OCI-LY7 (cell line): Measurements from ENCODE around the gene OTOP3. TPM values are rescaled to one million over a fixed set of nuclear protein-coding genes. Genes with fewer than 3 reads are reported as not detected.

Experiments used
- BruUV-seq: library from RNA; stranded (reverse); fragments of 400-500 nt; replicated peaks from 2 replicates; lab custom pipeline; 2021; lab: Mats Ljungman, UMichigan
- CTCF ChIA-PET: fragments of 300-600 bp; sonication (Branson Sonifier 250); formaldehyde crosslinking; loops from one replicate; lab custom pipeline; 2022; ENCODE audit warnings: antibody characterized with exemption; ENCODE audit not compliant: unreplicated experiment; lab: Charles Lee
- POLR2A ChIA-PET: fragments of 300-600 bp; sonication (Branson Sonifier 250); formaldehyde crosslinking; loops from one replicate; lab custom pipeline; 2022; ENCODE audit warnings: antibody characterized with exemption; lab: Charles Lee
- DNase-seq: peaks from one replicate; pipeline ENCODE4 v3.0.0-alpha.2; 2015; ENCODE audit warnings: low spot score
- H2AFZ ChIP-seq: fragments of 200-600 bp; sonication (generic), shearing (Covaris generic); 2 replicates; pipeline ENCODE4 v1.6.1; 2014; ENCODE audit warnings: mild to moderate bottlenecking, antibody characterized with exemption, low read length, moderate library complexity
- H3K27ac ChIP-seq: fragments of 200-600 bp; sonication (generic); 2 replicates; pipeline ENCODE4 v1.5.1; 2014; ENCODE audit warnings: mixed run types, low read depth, mild to moderate bottlenecking, moderate library complexity, low read length, inconsistent platforms; ENCODE audit not compliant: poor library complexity, severe bottlenecking
- H3K36me3 ChIP-seq: fragments of 200-600 bp; sonication (generic); 2 replicates; pipeline ENCODE4 v1.6.1; 2014; ENCODE audit warnings: mild to moderate bottlenecking, antibody characterized with exemption, low read length, moderate library complexity, mixed read lengths; ENCODE audit not compliant: insufficient read depth
- H3K4me1 ChIP-seq: fragments of 200-600 bp; sonication (generic); 2 replicates; pipeline ENCODE4 v1.5.1; 2014; ENCODE audit warnings: mild to moderate bottlenecking, low read length; ENCODE audit not compliant: insufficient read depth, poor library complexity, severe bottlenecking
- H3K4me2 ChIP-seq: fragments of 200-600 bp; sonication (generic); 2 replicates; pipeline ENCODE4 v1.6.1; 2014; ENCODE audit warnings: mild to moderate bottlenecking, low read length
- H3K4me3 ChIP-seq: fragments of 200-600 bp; sonication (generic); 2 replicates; pipeline ENCODE4 v1.5.1; 2014; ENCODE audit warnings: mild to moderate bottlenecking, low read depth, low read length; ENCODE audit not compliant: poor library complexity, severe bottlenecking
- H3K79me2 ChIP-seq: fragments of 200-600 bp; sonication (generic); 2 replicates; pipeline ENCODE4 v1.6.1; 2016; ENCODE audit warnings: low read depth, mild to moderate bottlenecking, low read length, moderate library complexity, mixed read lengths; ENCODE audit not compliant: insufficient read depth
- H3K9me2 ChIP-seq: fragments of 200-600 bp; sonication (generic); 2 replicates; pipeline ENCODE4 v1.6.1; 2016; ENCODE audit warnings: mild to moderate bottlenecking, low read length, mixed read lengths; ENCODE audit not compliant: insufficient read depth
- H3K9me3 ChIP-seq: fragments of 200-600 bp; sonication (generic); 2 replicates; pipeline ENCODE4 v1.6.1; 2014; ENCODE audit warnings: mild to moderate bottlenecking, mixed run types, low read length, mixed read lengths
- H4K20me1 ChIP-seq: fragments of 200-600 bp; sonication (generic); 2 replicates; pipeline ENCODE4 v1.6.1; 2014; ENCODE audit warnings: mild to moderate bottlenecking, antibody characterized with exemption, low read length, moderate library complexity, mixed read lengths; ENCODE audit not compliant: insufficient read depth
- EZH2phosphoT487 ChIP-seq: fragments of 200-600 bp; sonication (generic); IDR thresholded peaks from 2 replicates; pipeline ENCODE4 v1.6.1; 2018; ENCODE audit warnings: low read depth, borderline replicate concordance, mild to moderate bottlenecking, mixed run types, antibody characterized with exemption, low read length, moderate library complexity, mixed read lengths
- intact Hi-C: fragments of 100-400 bp; cut with micrococcal nuclease; formaldehyde crosslinking; loops from one replicate; pipeline ENCODE4 v1.10.0; 2022; ENCODE audit not compliant: unreplicated experiment
- total RNA-seq, 2 experiments: library from RNA; depleted of rRNA in 1 of 2; stranded (reverse); fragments of >200 nt in 1 of 2; shearing (Covaris generic) in 1 of 2; gene quantifications; 2 replicates each; pipeline ENCODE4 v1.2.3, GENCODE V29; 2014 to 2022
- TF ChIP-seq, protein P1 (sequence below): fragments of 200-600 bp; sonication (generic); conservative IDR thresholded peaks from 2 replicates; pipeline ENCODE4 v1.5.1; 2014; ENCODE audit warnings: mild to moderate bottlenecking, antibody characterized with exemption, low read length, moderate library complexity, mixed read lengths

OTOP3 gene
- total RNA-seq, 2 experiments from 2014 or later, result not detected

DNA sequence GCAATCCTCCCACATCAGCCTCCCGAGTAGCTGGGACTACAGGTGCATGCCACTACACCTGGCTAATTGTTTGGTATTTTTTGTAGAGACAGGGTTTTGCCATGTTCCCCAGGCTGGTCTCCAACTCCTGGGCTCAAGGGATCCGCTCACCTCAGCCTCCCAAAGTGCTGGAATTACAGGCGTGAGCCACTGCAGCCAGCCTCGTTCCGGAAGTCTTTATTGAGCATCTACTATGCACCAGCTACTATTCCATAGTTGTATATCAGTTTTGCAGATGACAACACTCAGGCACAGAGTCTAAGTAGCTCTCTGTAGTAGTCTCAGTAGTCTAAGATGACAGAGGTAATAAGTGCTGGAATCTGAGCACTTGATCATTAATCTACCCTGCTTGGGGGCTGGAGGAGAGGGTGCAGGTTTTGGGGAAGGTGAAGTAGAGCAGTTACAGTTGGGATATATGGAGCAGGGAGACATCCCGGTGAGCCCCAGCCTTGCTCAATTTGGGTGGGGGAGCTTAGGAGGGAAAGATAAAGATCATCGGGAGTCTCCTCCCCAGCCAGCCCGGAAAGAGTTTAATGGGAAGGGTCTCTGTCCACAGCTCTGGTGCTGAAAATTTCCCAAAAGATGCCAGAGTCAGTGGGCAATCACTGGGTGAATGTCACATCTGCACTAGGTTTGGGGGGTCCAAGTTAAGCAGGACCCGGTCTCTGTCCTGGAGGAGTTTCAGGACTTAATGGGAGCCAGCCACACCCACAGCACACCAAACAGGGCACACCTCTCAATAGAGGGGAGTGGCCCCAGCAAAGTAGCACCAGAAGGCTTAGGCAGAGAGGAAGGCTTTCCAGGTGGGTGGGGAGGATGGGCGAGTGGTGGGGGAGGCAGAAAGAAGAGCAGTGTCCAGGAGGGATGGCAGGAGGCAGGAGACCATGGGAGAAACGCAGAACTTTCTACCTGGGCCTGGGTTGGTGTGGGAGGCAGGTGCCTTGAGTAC is 1.7 kb downstream of the OTOP3 start:
- H3K9me2 ChIP-seq, result no peaks in the 10 kb centered on the region
- H3K27ac ChIP-seq, result no peak overlapping the region
- DNase-seq, result no peak
- no peaks in the 10 kb centered on the region for H3K79me2 ChIP-seq
- H3K36me3 ChIP-seq, result no peaks in the 10 kb centered on the region
- H3K4me2 ChIP-seq, result no peak overlapping the region
- TF ChIP-seq, protein P1, sequence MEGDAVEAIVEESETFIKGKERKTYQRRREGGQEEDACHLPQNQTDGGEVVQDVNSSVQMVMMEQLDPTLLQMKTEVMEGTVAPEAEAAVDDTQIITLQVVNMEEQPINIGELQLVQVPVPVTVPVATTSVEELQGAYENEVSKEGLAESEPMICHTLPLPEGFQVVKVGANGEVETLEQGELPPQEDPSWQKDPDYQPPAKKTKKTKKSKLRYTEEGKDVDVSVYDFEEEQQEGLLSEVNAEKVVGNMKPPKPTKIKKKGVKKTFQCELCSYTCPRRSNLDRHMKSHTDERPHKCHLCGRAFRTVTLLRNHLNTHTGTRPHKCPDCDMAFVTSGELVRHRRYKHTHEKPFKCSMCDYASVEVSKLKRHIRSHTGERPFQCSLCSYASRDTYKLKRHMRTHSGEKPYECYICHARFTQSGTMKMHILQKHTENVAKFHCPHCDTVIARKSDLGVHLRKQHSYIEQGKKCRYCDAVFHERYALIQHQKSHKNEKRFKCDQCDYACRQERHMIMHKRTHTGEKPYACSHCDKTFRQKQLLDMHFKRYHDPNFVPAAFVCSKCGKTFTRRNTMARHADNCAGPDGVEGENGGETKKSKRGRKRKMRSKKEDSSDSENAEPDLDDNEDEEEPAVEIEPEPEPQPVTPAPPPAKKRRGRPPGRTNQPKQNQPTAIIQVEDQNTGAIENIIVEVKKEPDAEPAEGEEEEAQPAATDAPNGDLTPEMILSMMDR, result no peak
- no peak for TF ChIP-seq EZH2phosphoT487
- no peaks in the 10 kb centered on the region for H3K9me3 ChIP-seq
- H2AFZ ChIP-seq, result no peak overlapping the region
- no peak overlapping the region for H3K4me3 ChIP-seq
- no peaks in the 10 kb centered on the region for H4K20me1 ChIP-seq
- no TSS peak for BruUV-seq
- intact Hi-C loops, result no loop called here
- ChIA-PET CTCF (interaction anchor here (0.5 kb wide), 1 partner anchor 154 kb away, joined by 3 read pairs; no protein-coding TSS in a partner anchor), POLR2A (interaction anchor here (0.5 kb wide), 1 partner anchor 267 kb away, joined by 3 read pairs; no protein-coding TSS in a partner anchor)
- peaks cover 5% of the 10 kb centered on the region for H3K4me1 ChIP-seq

DNA sequence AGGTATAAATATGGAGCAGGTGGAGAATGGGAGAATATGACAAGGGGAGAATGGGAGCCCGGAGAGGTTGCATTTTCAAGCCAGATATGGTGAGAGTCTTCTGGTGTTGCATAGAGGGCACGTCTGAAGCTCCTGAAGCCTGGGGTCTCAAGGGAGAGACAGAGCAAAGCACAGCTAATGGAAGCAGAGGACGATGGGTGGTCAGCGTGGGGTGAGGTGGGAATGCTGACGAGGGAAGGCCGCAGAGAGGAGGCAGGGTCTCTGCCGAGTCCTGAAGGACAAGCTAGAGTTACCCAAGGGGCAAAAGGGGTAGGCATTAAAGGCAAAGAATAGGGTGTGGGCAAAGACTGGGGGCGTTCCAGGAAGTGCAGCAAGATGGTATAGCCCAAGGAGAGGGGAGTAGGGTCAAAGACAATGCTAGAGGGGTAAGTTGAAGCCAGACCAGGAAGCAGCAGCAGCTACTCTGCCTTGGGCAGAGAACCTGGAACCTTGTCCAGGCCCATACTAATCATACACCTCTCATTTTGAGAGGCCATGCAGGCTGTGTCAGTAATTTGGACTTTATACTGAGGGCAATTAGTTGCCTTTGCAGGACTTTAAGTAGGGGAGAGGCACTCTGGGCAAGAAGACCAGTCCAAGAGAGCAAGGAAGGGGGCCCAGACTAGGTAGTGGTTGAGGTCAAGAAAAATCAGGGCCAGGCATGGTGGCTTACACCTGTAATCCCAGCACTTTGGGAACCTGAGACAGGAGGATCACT is 2.7 kb downstream of the OTOP3 start:
- H3K9me3 ChIP-seq, result no peaks in the 10 kb centered on the region
- ChIA-PET POLR2A (interaction anchor here (0.5 to 0.6 kb wide), 5 partner anchors 12 to 1044 kb away, joined by 3 to 5 read pairs (median 3); no protein-coding TSS in a partner anchor), CTCF (interaction anchor here (0.5 to 1.4 kb wide), 2 partner anchors 23 to 155 kb away, joined by 3 to 4 read pairs; no protein-coding TSS in a partner anchor)
- H2AFZ ChIP-seq, result no peak overlapping the region
- peaks cover 5% of the 10 kb centered on the region for H3K4me1 ChIP-seq
- DNase-seq, result peak; percentile 15
- no peak for TF ChIP-seq EZH2phosphoT487
- TF ChIP-seq, protein P1, result no peak
- intact Hi-C loops, result no loop called here
- no peaks in the 10 kb centered on the region for H3K36me3 ChIP-seq
- no peaks in the 10 kb centered on the region for H3K9me2 ChIP-seq
- H3K27ac ChIP-seq, result no peak overlapping the region
- BruUV-seq, result no TSS peak
- H3K4me2 ChIP-seq, result no peak overlapping the region
- H4K20me1 ChIP-seq, result no peaks in the 10 kb centered on the region
- H3K79me2 ChIP-seq, result no peaks in the 10 kb centered on the region
- no peak overlapping the region for H3K4me3 ChIP-seq
